Measurements from ENCODE around the gene EXOC2.

Gene EXOC2

DNA sequence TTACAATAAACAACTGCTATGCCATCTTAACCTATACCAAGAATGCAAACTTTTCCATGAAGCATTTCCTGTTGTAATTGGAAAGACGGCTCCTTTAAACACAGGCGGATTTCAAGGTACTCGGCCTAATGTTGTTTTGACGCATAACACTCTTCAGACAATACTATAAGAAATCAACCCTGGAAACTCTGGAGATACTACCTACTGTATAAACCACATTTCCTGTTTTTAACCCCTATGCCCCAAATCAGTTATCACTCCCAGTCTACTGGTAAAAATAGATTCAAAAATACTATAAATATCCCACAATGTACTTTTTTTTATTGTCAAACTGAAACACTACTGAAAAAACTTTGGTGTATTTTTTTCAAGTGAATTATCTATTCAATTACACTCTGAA, 183.3 kb downstream of the EXOC2 start:
- H2AFZ ChIP-seq (ENCODE audit: low read depth, low read length), result no peak overlapping the region
- no peaks in the 10 kb centered on the region for H3K36me3 ChIP-seq (replicated peaks; ENCODE audit: low read depth, low read length)
- TF ChIP-seq EZH2phosphoT487 (IDR thresholded peaks at IDR 0.05; ENCODE audit: low read depth), result no peak
- TF ChIP-seq, protein P1, sequence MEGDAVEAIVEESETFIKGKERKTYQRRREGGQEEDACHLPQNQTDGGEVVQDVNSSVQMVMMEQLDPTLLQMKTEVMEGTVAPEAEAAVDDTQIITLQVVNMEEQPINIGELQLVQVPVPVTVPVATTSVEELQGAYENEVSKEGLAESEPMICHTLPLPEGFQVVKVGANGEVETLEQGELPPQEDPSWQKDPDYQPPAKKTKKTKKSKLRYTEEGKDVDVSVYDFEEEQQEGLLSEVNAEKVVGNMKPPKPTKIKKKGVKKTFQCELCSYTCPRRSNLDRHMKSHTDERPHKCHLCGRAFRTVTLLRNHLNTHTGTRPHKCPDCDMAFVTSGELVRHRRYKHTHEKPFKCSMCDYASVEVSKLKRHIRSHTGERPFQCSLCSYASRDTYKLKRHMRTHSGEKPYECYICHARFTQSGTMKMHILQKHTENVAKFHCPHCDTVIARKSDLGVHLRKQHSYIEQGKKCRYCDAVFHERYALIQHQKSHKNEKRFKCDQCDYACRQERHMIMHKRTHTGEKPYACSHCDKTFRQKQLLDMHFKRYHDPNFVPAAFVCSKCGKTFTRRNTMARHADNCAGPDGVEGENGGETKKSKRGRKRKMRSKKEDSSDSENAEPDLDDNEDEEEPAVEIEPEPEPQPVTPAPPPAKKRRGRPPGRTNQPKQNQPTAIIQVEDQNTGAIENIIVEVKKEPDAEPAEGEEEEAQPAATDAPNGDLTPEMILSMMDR (IDR thresholded peaks at IDR 0.05; ENCODE audit: low read depth, low read length), result no peak
- H3K9me3 ChIP-seq (ENCODE audit: insufficient read depth, low read length), result no peaks in the 10 kb centered on the region
- H3K4me2 ChIP-seq (ENCODE audit: low read length), result peak overlapping the region; percentile 23
- H3K4me3 ChIP-seq (ENCODE audit: low read length), result no peak overlapping the region
- no peak overlapping the region for H3K9ac ChIP-seq (ENCODE audit: low read length)
- no peaks in the 10 kb centered on the region for H3K79me2 ChIP-seq (ENCODE audit: low read length)
- no peak overlapping the region for H3K27ac ChIP-seq (ENCODE audit: low read length)
- no peaks in the 10 kb centered on the region for H3K27me3 ChIP-seq (ENCODE audit: low read depth, low read length)
- no peaks in the 10 kb centered on the region for H4K20me1 ChIP-seq (ENCODE audit: insufficient read depth, low read length)
- H3K4me1 ChIP-seq (ENCODE audit: low read length), result peaks cover 34% of the 10 kb centered on the region

DNA sequence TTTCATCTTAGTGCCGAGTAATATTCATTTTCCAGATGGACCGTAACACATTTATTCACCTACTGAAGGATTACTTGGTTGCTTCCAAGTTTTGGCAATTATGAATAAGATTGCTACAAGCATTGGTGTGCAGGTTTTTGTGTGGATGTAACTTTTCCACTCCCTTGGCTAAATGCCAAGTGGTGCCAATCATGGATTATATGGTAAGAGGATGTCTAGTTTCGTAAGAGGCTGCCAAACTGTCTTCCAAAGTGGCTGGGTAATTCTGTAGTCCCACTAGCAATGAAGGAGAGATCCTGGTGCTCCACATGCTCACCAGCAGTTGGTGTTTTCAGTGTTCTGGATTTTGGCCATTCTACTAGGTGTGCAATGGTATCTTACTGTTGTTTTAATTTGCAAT, 184.3 kb downstream of the EXOC2 start:
- no peak overlapping the region for H3K9ac ChIP-seq (ENCODE audit: low read length)
- no peak for TF ChIP-seq EZH2phosphoT487 (IDR thresholded peaks at IDR 0.05; ENCODE audit: low read depth)
- TF ChIP-seq, protein P1 (IDR thresholded peaks at IDR 0.05; ENCODE audit: low read depth, low read length), result no peak
- H3K4me1 ChIP-seq (ENCODE audit: low read length), result peaks cover 27% of the 10 kb centered on the region
- H3K4me2 ChIP-seq (ENCODE audit: low read length), result no peak overlapping the region
- H2AFZ ChIP-seq (ENCODE audit: low read depth, low read length), result no peak overlapping the region
- no peak overlapping the region for H3K4me3 ChIP-seq (ENCODE audit: low read length)
- no peaks in the 10 kb centered on the region for H4K20me1 ChIP-seq (ENCODE audit: insufficient read depth, low read length)
- no peaks in the 10 kb centered on the region for H3K27me3 ChIP-seq (ENCODE audit: low read depth, low read length)
- no peak overlapping the region for H3K27ac ChIP-seq (ENCODE audit: low read length)
- H3K9me3 ChIP-seq (ENCODE audit: insufficient read depth, low read length), result no peaks in the 10 kb centered on the region
- H3K36me3 ChIP-seq (replicated peaks; ENCODE audit: low read depth, low read length), result no peaks in the 10 kb centered on the region
- H3K79me2 ChIP-seq (ENCODE audit: low read length), result no peaks in the 10 kb centered on the region

DNA sequence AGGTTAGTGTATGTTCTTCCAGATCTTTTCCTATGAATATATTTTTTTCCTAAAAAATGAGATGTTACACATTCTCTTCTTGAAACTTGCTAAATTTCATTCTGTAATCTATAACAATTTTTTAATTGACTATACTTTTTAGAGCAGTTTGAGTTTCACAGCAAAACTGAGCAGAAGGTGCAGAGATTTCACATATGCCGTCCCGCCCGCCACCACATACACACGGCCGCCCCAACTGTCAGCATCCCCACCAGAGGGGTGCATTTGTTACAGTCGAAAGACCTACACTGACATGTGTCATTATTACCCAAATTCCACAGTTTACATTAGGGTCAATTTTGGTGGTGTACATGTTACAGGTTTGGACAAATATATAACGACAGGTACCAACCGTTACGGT, 184.9 kb downstream of the EXOC2 start:
- no peak for TF ChIP-seq EZH2phosphoT487 (IDR thresholded peaks at IDR 0.05; ENCODE audit: low read depth)
- TF ChIP-seq, protein P1 (IDR thresholded peaks at IDR 0.05; ENCODE audit: low read depth, low read length), result no peak
- Histone ChIP-seq H2AFZ (ENCODE audit: low read depth, low read length) (no peak overlapping the region), H4K20me1 (ENCODE audit: insufficient read depth, low read length) (no peaks in the 10 kb centered on the region), H3K36me3 (replicated peaks; ENCODE audit: low read depth, low read length) (no peaks in the 10 kb centered on the region), H3K27ac (ENCODE audit: low read length) (no peak overlapping the region), H3K4me2 (ENCODE audit: low read length) (no peak overlapping the region), H3K4me3 (ENCODE audit: low read length) (no peak overlapping the region), H3K79me2 (ENCODE audit: low read length) (no peaks in the 10 kb centered on the region), H3K9me3 (ENCODE audit: insufficient read depth, low read length) (no peaks in the 10 kb centered on the region), H3K27me3 (ENCODE audit: low read depth, low read length) (no peaks in the 10 kb centered on the region), H3K9ac (ENCODE audit: low read length) (no peak overlapping the region), H3K4me1 (ENCODE audit: low read length) (peaks cover 31% of the 10 kb centered on the region)

DNA sequence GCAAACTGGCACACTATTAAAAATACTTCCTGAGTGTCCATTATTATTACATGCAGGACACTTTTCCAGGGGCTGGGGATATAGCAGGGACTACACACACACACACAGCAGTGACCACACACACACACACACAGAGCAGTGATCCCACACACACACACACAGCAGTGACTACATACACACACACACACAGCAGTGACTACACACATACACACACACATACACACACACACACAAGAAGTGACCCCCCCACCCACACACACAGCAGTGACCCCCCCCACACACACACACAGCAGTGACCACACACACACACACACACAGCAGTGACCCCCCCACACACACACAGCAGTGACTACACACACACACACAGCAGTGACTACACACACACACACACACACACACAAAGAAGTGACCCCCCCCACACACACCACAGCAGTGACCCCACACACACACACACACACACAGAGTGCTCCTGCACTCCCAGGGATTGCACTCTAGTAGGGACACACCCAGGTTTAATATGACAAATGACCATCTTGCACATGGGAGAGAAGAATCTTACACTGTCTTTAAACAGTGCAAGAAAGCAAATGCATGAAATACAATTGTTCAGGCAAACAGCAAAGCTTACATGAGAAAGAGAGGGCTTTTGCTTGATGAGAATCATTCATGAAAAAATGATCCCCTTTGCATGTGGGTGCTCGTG, 185.9 kb downstream of the EXOC2 start:
- H3K27me3 ChIP-seq (ENCODE audit: low read depth, low read length), result no peaks in the 10 kb centered on the region
- H2AFZ ChIP-seq (ENCODE audit: low read depth, low read length), result no peak overlapping the region
- no peaks in the 10 kb centered on the region for H3K79me2 ChIP-seq (ENCODE audit: low read length)
- TF ChIP-seq, protein P1 (IDR thresholded peaks at IDR 0.05; ENCODE audit: low read depth, low read length), result no peak
- TF ChIP-seq EZH2phosphoT487 (IDR thresholded peaks at IDR 0.05; ENCODE audit: low read depth), result no peak
- H3K4me1 ChIP-seq (ENCODE audit: low read length), result peaks cover 40% of the 10 kb centered on the region
- H3K36me3 ChIP-seq (replicated peaks; ENCODE audit: low read depth, low read length), result no peaks in the 10 kb centered on the region
- no peaks in the 10 kb centered on the region for H3K9me3 ChIP-seq (ENCODE audit: insufficient read depth, low read length)
- no peaks in the 10 kb centered on the region for H4K20me1 ChIP-seq (ENCODE audit: insufficient read depth, low read length)
- no peak overlapping the region for H3K27ac ChIP-seq (ENCODE audit: low read length)
- no peak overlapping the region for H3K4me3 ChIP-seq (ENCODE audit: low read length)
- H3K4me2 ChIP-seq (ENCODE audit: low read length), result no peak overlapping the region
- no peak overlapping the region for H3K9ac ChIP-seq (ENCODE audit: low read length)
